CD4-positive, alpha-beta T cell treated with Interleukin-21 for 1 hour (primary cell): ENCODE measurements around the gene ARFGEF3.
A peak's percentile ranks its signal among the peaks of the same experiment; 100 is the strongest.

ENCODE experiments used
- DNase-seq: peaks from one replicate; pipeline ENCODE4 v3.0.0-alpha.2; 2020

The ARFGEF3 gene

DNA sequence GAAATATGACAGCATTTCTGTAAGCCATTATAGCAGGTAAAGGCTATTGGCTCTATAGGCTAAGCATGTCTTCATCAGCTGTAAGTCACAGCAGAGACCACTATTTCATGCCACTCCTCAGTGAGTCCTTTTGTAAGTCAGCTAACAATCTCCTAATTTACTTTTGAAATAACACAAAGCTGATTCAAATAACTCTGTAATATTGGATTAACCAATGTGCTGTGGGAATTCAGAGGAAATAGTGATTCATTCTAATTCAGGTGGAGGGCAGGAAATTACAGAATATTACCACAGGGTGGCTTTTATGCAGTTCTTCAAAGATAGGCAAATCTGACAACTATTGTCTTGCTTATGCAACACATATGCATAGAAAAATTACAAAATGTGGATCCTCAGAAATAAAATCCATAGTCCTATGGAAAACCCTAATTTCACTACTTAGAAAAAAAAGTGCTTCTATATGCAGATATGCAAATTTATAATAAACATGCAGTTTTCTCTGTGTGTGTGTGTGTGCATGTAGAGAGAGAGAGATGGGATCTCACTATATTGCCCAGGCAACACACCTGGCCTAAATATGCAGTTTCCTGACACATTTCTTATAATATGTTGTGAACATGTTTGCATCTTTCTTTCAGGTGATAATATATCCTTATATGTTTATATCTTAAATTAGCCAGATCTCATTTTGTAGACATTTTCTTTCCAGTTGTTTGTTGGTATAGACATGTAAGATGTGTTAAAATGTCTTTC lies 211.1 kb downstream of the ARFGEF3 start:
- DNase-seq = peak; percentile 15

DNA sequence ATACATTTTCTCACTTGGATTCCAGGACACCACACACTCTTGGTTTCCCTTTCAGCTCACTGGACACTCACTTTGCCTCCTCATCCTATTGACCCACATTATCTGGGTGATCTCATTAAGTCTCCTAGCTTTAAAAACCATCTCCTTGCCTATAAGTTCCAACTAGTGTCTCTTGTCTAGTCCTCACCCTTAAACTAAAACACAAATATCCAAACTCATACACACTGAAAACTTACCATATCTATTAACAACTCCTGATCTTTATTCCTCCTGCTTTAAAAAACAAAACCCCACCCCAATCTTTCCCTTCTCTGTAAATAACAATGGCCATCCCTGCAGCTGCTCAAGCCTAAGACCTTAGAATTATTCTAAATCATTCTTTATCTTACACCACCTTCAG lies 212.5 kb downstream of the ARFGEF3 start:
- no peak for DNase-seq

DNA sequence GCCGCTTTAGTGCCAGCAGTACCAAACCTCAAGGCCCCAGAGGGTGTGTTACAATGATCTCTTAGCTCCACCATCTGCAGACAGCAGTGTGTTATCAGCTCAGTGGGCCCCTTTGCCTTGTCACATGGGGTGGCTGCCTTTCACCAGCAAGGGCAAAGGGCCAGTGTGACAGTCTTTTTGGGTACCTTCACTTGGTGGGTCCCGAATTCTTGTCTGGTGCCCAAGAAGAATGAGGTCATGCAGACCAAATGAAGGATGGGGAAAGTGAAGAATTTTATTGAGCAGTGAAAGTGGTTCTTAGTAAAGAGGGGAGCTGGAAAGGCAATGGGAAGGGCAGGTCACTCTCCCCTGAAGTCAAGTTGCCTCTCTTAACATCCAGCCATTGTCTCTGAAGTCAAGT lies 213.1 kb downstream of the ARFGEF3 start:
- DNase-seq = no peak

DNA sequence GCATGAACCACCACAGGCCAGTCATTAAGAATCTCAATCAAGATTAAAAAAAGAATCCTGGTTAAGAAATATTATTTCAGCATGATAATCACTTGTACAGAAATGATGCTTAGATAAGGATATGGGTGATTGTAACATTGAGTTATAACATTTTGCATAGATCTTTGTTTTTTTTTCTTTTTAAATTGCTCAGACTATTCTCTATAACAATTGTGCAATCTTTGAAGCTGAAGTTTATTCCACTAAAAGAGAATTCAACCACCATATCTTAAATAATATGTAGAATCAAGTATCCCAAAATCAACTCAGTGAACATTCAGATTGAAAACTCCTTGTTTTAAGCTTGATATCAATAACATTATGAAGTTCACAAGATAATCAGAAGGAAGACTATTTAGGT lies 215.3 kb downstream of the ARFGEF3 start:
- DNase-seq = no peak

DNA sequence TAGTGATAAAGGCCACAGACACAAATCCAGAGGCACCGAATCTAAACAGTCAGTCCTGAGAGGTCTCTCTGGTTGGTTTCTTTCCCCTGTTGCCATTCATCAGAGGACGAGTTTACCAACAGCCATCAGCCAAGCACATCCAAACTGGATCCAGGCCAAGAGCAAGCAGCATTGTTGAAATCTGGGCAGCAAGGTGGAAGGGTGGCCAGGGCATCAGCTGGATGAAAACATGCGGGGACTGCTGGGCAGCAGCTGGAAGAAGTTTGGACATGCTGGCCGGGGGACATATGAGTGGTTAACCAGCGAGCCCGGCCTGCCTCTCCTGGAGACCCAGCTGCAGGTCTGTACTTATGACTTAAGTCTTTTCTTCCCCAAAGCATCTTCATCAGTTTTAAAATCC lies 216.1 kb downstream of the ARFGEF3 start, which contains the start of gene SMIM28:
Gene SMIM28 (plus strand): TSS at position 62 of the 400 bp plus-strand sequence. CDS start 168 bp downstream, at position 230.
- DNase-seq = no peak

DNA sequence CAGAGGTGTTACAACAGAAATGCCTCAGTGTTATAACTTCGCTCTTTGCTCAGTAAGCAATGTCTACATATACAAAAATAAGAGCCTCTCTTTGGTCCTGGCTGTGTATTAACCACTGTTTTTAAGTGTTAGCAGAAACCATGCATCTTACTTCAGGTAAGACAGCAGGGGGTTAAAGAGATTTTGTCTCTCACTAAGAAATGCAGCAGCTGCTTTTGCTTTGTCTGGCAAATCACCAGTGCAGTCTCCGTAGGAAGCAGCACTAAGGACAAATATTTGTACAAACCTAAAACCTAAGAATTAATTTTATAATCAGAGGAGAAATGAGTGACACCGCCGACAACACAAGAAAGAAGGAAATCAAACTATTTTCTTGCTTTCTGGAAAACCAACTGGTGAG lies 216.7 kb downstream of the ARFGEF3 start:
- no peak for DNase-seq

DNA sequence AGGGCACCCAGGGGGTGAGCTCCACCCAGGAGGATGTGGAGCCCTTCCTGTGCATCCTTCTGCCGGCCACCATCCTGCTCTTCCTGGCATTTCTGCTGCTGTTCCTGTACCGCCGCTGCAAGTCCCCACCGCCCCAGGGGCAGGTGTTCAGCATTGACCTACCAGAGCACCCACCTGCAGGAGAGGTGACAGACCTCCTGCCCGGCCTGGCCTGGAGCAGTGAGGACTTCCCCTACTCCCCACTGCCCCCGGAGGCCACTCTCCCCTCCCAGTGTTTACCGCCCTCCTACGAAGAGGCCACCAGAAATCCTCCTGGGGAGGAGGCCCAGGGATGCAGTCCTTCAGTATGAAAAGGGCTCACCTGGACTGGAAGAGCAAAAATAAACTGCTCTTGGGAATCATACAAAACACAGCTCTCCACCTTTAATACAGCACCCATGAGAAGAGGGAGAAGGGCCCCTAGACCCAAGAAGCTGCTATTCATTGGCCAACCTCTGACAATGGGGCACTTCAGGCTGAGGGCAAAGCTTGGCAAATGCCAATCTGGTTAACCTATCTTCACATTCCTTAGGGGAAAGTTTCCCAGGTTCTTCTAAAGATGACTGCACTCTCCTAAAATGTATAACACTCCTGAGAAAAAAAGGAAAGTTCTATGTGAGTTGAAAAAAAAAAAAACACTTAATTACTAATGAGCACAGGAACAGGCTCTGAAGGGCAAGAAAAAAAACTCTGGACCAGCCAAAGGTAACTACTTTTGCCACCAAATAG lies 220.9 kb downstream of the ARFGEF3 start:
- DNase-seq = no peak

DNA sequence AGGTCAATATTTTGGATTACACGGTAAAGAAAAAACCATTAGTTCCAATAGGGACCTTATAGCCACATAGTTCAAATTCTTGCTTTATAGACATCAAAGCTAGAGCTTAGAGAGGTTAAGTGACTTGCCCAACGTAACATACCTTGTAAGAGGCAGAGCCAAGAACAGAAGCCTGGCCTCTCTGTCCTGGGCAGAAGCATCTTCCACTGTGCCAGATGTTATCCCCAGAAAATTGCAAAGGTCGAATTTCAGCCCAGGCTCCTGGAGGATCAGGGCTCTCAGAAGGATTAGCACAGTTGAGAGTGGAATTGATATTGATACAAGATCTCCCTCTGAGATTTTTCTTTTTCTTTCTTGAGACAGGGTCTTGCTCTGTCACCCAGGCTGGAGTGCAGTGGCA lies 222.0 kb downstream of the ARFGEF3 start:
- DNase-seq = no peak

DNA sequence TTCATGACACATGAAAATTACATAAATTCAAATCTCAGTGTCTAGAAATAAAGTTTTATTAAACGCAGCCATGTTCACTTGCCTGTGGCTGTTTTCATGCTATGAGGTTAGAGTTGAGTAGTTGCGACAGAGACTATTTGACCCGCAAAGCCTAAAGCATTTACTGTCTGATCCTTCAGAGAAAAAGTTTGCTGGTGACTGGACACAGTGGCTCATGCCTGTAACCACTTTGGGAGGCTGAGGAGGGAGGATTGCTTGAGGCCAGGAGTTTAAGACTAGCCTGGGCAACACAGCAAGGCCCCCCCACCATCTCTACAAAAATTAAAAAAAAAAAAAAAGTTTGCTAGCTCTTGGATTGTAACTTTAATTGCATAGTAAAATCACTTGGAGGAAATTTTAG lies 225.2 kb downstream of the ARFGEF3 start:
- DNase-seq = no peak

DNA sequence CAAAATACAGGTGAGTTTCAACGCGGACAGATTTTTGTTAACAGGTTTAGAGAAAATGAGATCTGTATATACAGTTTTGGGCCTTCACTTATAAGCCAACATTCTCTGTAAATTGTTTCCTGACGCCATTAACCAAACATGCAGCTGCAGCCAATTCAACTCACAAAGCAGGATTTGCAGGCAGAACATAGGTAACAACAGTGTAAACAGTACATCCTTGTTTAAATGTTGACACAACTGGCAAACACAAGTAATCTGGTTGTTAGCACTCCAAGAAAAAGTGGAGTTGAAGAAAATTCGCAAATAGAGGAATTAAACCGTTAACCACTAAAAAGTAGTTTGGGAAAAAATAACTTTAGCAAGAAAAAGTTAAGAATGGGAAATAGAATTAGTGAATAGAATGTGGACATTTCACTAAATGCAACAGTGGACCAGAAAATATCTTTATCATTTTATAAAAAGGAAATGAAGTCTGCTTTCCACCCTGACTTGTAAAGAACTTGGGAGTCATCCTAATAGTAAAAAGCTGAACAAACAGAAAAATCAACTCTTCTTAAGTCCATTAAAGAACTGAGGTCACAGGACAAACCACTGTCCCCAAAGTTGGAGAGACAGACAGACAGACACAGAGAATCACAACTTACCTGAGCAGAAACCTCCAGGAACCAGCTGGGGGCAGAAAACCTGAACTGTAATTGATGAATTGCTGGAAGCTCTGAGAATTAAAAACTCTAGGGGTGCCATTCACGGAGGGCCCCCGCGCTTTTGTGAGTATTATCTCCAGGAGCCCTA lies 226.0 kb downstream of the ARFGEF3 start:
- DNase-seq = no peak

DNA sequence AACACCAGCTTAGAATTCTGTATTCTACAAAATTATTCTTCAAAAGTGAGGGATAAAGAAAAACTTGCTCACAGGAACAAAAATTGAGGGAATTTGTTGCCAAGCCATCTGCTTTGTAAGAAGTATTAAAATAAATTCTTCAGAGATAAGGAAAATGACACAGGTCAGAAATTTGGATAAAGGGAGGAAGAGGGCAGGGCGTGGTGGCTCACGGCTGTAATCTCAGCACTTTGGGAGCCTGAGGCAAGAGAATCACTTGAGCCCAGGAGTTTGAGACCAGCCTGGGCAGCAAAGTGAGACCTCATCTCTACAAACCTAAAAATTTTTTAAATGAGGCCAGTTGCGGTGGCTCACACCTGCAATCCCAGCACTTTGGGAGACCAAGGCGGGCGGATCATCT lies 227.8 kb downstream of the ARFGEF3 start:
- DNase-seq = no peak
